UCSD-AML1 (cell line): ENCODE measurements around the gene CSNK1G1.
"Not testable (repeated sequence)": the region's sequence is repeated elsewhere in the genome, so short reads cannot be mapped to it uniquely, and the experiment has no call there.

Experiments
- DNase-seq: peaks from one replicate; lab custom pipeline; 2025; ENCODE audit not compliant: unreplicated experiment; lab: John Stamatoyannopoulos, UW

The CSNK1G1 gene

GRCh38 chr15:64351265-64351664 lies 4.7 kb downstream of the CSNK1G1 start:
- DNase-seq, result no peak

DNA sequence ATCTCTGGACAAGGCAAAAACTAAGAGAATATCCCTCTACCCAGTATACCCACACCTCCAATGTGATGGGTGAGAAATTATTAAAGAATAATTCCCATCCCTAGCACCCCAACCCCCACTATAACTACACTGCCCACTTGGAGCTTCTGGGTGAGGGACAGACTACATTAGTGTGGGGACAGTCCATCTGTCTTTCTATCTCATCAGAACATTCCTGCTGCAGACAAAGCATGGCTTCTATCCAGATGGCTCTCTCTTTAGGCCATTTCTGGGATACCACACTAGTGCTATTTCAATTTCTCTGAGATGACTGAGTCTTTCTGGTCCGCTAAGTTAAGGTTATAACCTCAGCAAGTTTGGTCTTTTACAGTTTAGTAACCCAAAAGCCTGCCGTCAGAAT lies 6.6 kb downstream of the CSNK1G1 start:
- no peak for DNase-seq

- no peak for DNase-seq
These were observed 7.5 kb downstream of the CSNK1G1 start for GRCh38 chr15:64348455-64348854.

GRCh38 chr15:64346242-64346641 lies 9.7 kb downstream of the CSNK1G1 start:
- DNase-seq, result not testable (repeated sequence)

- no peak for DNase-seq
These were observed 11.2 kb downstream of the CSNK1G1 start for GRCh38 chr15:64344651-64345294.

DNA sequence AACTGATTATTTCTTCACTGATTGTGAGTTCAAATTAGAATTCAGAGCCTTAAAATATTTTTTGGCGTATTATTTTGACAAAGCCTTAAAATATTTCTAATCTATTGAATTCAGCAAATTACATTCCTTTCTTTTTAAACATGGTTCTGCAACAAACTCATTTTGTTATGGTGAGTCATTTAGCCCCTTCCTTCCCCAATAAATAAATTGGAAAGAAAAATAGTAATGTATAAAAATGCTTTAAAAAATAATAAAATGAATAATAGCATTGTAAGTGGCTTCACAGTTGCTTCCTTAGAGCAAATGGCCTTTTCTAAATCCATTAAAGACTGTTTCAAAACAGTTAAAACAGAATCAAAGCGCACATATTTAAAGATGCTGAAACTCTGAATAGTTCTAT lies 12.1 kb downstream of the CSNK1G1 start:
- DNase-seq, result no peak

DNA sequence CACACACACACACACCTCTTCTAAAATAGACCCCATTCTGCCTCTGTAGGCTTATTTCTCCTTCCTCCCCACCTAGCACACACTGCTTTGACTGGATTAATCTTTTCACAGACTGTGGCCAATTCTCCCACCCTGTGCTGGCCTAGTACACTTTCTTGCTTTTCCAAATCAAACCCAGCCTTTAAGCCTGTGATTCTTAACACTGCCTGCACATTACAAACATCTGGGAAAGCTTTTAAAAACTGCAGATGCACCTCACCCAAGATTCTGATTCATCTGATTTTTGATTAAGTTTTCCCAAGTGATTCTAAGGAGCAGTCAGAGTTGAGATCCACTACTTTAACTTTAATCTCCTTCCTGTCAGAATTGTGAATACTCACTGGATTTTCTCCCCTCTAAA lies 12.8 kb downstream of the CSNK1G1 start:
- no peak for DNase-seq

GRCh38 chr15:64341961-64342360 lies 14.0 kb downstream of the CSNK1G1 start:
- no peak for DNase-seq

DNA sequence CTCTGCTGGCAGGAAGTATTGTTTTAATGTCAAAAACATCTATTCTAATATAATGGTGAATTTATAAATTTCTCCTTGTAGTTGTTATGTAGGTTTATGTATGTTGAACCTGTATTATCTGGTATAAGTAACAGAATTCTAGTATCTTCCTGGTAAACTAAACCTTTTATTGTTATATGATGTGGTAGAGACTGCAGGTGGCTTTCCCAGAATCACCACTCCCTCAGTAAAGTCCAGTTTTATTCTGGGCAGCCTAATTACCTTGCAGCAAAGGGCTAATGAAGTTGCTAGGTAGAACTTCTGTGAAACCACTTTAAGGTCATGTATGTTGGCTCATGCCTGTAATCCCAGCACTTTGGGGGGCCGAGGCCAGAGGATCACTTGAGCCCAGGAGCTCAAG lies 15.6 kb downstream of the CSNK1G1 start:
- DNase-seq, result no peak

DNA sequence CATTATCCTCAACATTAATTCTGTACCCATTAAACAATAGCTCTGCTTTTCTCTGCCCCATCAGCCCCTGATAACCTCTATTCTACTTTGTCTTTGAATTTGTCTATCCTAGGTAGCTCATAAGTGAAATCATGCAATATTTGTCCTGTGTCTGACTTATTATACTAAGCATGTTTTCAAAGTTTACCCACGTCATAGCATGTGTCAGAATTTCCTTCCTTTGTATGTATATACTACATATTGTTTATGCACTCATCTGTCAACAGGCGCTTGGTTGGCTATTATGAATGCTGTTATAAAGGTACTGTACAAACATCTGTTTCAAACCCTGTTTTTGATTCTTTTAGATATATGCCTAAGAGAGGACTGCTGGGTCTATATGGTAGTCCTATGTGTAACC lies 18.2 kb downstream of the CSNK1G1 start:
- no peak for DNase-seq

DNA sequence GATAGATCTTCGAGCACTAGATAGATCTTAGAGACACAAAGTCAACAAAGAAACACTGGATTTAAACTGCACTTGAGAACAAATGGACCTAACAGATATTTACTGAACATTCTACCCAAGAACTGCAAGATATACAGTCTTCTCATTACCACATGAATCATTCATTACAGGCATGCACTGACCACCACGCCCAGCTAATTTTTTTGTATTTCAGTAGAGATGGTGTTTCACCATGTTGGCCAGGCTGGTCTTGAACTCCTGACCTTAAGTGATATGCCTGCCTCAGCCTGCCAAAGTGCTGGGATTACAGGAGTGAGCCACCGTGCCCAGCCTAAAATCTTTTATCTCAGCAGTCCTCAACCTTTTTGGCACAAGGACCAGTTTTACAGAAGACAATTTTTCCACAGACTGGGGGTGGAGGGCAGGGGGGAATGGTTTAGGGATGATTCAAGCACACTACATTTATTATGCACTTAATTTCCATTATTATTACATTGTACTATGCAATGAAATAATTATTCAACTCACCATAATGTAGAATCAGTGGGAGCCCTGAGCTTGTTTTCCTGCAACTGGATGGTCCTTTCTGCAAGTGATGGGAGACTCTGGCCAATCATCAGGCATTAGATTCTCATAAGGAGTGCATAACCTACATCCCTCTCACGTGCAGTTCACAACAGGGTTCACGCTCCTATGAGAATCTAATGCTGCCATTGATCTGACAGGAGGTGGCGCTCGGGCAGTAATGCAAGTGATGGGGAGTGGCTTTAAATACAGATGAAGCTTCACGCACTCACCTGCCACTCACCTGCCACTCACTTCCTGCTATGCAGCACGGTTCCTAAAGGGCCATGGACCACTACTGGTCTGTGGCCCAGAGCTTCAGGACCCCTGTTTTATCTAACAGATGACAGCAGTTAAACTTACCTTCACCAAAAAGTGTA lies 21.7 kb downstream of the CSNK1G1 start:
- no peak for DNase-seq

DNA sequence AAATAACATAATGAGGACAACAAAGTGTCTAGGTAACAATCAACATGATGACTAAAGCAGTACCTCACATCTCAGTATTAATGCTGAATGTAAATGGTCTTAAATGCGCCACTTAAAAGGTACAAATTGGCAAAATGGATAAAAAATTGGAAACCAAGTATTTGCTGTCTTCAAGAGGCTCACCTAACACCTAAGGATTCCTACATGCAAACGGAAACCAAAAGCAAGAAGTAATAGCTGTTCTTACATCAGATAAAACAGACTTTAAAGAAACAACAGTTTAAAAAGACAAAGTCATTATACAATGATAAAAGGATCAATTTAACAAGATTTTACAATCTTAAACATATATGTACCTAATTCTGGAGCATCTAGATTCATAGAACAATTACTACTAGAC lies 22.5 kb downstream of the CSNK1G1 start:
- no peak for DNase-seq

DNA sequence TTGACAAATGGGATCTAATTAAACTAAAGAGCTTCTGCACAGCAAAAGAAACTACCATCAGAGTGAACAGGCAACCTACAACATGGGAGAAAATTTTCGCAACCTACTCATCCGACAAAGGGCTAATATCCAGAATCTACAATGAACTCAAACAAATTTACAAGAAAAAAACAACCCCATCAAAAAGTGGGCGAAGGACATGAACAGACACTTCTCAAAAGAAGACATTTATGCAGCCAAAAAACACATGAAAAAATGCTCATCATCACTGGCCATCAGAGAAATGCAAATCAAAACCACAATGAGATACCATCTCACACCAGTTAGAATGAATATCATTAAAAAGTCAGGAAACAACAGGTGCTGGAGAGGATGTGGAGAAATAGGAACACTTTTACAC lies 24.3 kb downstream of the CSNK1G1 start:
- DNase-seq, result not testable (repeated sequence)

- not testable (repeated sequence) for DNase-seq
These were observed 29.0 kb downstream of the CSNK1G1 start for GRCh38 chr15:64326975-64327374.

GRCh38 chr15:64326458-64326857 lies 29.5 kb downstream of the CSNK1G1 start:
- not testable (repeated sequence) for DNase-seq

- no peak for DNase-seq
These were observed 31.7 kb downstream of the CSNK1G1 start for GRCh38 chr15:64324165-64324877.

GRCh38 chr15:64315216-64315615 lies 40.8 kb downstream of the CSNK1G1 start:
- DNase-seq, result no peak

DNA sequence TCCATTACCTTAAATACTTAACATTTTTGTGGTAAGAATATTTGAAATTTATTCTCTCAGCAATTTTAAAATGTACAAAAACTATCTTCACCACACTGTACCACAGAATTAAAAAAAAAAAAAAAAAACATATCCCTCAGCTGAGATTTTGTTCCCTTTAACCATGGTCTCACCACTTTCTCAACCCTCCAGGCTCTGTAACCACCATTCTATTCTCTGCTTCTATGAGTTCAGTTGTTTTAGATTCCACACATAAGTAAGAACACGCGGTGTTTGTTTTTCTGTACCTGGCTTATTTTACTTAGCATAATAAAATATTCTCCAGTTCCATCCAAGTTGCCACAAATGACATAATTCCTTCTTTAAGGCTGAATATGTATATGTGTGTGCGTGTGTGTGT lies 41.5 kb downstream of the CSNK1G1 start:
- no peak for DNase-seq

DNA sequence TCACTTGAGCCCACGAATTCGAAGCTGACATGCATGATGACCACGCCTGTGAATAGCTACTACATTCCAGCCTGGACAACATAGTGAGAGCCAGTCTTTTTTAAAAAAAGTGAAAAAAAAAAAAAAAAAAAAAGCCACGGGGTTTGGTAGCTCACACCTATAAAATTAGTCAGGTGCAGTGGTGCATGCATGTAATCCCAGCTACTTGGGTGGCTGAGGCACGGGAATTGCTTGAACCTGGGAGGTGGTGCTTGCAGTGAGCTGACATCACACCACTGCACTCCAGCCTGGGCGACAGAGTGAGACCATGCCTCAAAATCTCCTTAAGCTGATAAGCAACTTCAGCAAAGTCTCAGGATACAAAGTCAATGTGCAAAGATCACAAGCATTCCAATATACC lies 44.4 kb downstream of the CSNK1G1 start:
- no peak for DNase-seq

GRCh38 chr15:64310036-64310435 lies 45.9 kb downstream of the CSNK1G1 start:
- DNase-seq, result no peak

GRCh38 chr15:64305261-64305660 lies 50.7 kb downstream of the CSNK1G1 start:
- DNase-seq, result no peak

GRCh38 chr15:64289550-64289949 lies 66.4 kb downstream of the CSNK1G1 start:
- DNase-seq, result no peak
